ENCODE results near the gene CPEB4.

Gene CPEB4

DNA sequence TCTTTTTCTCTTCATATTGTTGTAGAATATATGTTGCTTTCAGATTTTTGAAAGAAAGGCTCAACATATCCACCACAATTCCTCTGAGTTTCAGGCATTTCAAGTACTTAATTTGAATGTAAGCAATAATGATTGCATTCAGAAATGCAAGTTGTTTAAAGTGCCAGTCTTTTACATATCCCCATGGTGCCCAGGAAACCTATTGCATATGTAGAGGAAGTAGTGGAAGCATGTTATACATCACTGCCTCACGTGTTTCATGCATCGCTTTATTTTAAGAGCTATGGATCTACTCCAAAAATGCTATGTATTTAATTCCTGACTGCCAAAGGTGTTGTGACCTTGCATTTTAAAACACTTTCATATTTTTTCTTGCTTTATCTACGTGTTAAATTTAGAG, 28.1 kb downstream of the CPEB4 start:
- DNase-seq, result no peak

DNA sequence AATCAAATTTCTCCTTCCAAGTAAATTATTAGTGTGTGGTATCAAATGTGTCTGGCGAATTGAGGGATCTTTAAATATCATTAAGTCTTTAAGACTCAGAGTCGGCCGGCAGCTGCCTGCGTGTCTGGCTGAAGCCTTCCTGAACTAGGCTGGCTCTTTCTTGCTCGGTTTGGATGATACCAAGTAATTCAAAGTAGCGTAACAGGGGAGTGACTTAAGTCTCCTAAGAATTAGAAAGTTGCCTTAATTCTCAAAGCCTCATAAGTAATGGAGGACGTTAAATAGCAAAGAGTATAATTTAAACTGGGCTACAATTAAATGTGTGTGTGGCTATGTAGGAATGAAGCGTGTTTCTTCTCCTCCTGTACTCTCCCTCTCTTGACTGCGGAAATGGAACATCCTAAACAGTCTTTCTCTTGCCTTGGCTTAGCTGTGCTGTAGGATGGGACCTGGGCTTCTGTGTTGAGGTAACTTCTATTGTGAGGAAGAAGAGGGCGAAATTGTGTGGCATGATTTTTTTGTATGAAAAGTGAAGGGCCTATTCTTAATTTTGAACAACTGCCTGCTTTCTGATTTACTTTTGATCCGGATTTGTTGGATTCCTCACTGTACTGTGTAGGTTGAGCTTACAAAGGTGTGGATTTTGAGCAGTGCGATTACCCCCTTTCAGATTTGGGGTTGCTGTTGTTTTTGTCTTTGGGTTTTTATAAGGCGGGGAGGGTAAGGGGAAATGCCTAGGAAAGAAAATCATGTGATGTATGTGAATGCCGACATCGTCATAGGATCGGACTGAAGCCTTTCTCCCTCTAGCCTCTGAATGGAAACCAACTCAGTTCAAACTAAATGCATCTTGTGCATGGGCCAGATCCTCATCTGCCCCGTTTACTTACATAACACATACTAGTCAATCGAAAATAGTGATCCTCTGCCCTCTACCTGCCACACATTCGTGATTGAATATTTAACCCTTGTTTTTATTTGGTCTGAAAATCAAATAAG, 29.9 kb downstream of the CPEB4 start:
- no peak for DNase-seq

DNA sequence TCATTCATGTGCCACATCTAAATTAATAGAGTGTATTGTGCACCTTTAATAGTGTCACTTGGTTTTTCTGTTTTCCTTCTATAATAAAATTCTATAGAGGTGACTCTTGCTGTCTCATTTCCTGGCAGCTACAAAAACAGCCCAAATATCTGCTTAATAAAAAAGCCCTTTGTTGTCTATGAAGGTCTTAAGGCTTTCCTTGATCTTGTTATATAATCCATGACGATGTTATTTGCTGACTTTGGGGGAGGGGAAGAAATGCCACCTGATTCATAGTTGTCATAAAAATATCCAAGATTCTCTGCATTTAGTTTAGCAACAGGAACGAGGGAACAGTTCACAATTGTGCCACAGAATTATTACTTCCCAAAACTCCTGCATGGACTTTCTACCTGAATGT, 31.3 kb downstream of the CPEB4 start:
- DNase-seq, result no peak

DNA sequence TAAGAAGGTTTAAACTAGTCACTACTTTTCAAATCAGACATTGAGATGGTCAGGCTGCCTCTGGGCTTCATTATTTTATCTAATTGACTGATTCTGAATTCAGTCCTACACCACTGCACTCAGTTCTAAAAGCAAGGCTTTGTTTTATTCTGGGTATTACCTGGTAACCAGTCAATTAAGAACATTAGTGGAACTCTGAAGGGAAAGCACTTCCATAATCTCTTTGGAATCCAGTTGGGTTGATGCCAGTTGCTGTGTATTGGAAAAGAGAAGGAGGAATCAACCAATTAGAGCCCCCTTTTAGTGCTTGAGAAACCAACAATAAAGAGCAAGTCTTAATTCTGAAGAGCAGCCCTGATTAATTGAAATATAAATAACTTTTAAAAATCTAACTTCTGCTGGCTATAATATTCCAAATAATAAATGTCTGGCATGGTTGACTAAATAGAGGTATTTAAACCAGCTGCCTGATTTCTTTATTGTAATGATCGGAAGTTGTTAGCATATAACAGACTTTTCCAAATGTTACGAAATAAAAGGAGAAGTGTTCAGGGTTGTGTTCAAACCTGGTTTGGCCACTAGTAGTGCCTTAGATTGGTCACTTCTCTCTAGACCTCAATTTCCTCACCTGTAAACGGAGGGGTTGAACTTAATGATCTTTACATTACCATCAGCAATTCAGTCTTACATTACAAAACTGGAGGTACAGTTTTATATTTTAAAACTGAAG, 32.0 kb downstream of the CPEB4 start:
- no peak for DNase-seq

DNA sequence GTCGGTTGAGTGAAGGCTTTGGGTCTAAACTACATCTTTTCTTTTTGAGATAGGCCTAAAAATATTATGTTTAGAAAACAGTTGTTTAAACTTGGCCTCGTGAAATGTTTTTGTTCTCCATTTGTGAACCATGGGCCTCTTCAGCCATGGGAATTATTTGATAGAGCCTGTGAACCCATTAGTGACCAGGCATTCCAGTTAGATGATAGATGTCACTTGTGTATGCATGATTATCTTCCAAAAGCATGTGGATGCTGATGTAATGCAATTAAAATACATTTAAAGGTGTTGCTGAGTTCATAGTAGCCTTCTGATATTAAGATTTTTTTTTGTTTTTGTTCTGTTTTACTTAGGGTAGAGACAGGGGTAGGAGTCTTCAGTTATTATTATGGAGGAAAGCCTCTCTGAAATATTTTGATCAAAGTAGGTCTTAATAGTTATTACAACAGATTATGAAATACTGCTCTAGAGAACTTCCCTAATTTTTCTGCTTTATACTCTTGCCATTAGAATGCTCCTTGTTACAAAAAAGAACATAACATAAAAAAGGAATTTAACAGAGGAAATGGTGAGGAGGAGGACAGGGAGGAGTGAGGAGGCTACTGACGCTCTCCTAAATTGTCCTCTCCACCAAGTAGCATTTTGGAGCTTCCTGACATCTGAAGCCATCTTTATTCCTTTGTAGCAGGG, 32.9 kb downstream of the CPEB4 start:
- no peak for DNase-seq

DNA sequence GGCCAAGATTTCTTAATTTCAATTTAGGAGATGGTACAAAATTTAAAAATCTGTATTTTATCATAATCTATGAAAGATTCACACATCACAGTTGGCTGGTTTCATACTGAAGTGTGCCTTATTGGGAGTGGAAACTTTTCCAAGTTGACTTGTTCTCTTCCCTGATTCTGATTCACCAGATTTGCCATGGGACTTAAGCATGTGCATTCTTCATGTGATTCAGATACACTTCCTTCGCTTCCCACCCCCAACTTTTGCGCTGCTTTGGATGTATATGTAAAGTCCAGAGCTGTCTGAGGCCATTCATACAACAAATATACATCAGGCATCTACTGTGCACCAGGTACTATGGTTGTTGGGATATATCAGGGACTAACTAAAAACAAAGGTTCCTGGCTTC, 34.4 kb downstream of the CPEB4 start:
- DNase-seq, result no peak

DNA sequence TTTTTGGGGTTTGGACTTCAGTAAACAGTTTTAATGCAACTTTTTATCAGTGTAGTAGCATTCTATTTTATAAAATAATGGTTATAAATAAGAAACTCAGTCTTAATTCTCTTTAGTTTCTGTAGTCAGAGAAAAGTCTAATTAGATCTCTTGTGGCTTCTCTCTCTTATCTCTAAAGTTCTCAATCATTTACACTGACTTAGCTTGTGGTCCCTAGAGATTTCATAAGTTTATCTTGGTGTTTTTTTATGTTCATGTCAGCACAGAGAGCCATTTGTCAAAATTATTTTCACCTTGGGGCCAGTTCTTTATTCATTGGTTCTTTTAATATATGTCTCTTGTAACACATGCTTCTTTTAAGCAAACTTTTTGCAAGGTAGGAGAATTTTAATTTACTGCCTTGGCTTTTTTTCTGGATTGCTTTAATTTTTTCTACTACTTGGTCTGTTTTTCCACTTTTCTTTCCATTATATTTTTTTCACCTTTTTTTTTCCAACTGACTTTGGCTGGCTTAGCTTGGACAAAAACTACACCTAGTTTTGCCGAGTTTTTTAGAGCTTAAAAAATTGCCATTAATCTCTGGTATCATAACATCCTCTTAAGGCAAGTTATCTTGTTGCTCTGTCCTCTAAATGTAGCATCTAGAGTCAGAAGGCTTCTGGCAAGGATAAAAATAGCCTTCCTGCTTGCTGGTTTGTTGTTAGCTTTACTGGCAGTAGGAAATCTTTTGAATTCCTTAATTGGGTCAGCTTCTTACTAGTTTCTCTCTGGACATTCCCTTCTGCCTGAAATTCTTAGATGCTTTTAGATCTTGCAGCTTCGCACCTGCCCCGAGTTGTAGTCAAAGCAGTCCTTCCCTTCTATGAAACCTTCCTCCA, 35.3 kb downstream of the CPEB4 start:
- DNase-seq, result no peak

DNA sequence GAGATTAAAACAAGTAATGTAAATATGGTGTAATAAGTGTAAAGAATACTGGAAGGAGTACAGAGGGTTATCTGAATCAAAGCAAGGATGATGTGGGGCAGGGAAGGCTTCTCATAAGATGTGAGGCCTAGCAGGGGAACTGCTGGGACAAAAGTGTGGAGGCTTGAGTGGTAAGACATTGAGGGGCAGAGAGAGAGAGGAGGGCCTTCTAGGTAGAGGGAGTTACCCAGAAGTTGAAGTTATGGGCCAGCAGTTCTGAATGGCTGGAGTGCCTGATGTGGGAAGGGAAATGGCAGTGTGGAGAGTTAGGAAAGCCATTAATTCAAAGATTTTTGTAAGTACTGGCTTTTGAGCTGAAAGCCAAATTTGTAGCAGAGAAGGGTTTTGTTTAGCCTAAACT, 36.8 kb downstream of the CPEB4 start:
- DNase-seq, result no peak

DNA sequence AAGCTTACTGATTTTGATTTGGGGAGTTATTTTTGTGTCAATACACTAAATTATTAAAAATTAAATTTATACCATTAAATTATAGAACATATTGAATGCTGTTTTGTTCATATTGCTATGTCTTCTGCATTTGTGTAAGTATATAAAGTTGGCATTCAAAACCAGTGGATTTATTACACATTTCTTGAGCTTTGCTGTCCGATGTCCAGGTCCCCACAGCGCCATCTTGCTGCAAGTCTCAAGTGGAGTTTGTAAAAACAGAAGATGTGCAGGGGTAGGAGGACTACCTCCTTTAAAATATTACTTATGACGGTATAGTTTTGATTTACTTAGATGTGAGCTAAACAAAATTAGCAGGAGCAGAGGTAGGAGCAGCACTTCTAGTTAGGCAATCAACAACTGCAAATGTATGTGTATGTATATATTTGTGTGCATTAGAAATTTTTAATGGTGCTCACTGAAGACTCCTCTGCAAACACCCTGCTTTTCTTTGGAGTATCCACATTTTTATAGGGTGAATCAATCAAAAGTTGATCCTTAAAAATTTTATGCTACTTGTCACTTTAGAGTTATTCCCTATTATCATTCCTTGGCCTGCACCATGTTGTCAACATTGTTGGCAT, 37.4 kb downstream of the CPEB4 start:
- no peak for DNase-seq

DNA sequence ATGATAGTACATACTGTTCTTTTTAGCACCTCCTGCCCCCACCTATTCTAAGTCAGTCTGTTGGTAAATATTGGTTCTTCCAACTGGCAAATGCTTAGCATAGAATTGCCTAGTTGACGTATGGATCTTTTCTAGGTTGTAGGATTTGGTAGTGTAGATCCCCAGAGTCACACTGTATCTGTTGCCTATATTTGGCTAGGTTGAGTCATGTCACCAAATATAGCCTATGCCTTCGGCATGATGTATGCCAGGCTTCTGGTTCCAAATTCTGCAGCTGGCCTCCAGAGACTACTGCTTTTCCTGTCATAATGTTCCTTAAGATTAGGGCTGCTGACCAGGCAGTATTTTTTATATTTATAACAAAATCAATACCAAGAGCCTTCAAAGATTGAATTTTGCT, 38.2 kb downstream of the CPEB4 start:
- no peak for DNase-seq

DNA sequence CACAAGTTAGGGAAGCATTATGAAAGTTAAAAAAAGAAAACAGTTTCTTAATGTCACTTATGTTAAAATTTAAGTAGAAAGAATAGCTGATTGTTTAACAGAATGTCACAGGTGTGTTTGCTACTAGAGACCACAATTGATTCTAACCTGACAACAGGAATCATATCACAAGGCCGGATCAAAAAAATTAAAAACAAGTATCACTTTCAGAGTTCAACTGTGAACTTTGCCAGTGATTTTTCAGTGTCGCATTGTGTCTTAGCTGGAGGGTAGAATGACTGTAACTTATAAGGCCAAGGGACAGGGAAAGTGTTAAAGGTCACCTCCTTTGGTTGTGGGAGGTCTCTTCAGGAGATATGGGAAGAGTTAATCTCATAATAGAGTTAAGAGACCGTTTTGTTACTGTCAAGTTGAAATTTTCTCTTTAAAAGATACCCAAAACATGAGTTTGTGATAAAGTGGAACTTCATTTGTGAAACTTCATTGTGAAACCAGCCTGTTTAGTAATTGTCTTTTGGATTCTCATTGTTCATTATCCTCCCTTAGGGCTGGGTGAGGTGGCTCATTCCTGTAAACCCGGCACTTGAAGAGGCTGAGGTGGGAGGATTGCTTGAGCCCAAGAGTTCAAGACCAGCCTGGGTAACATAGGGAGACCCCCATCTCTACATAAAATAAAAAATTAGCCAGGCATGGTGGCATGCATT, 40.9 kb downstream of the CPEB4 start:
- no peak for DNase-seq

DNA sequence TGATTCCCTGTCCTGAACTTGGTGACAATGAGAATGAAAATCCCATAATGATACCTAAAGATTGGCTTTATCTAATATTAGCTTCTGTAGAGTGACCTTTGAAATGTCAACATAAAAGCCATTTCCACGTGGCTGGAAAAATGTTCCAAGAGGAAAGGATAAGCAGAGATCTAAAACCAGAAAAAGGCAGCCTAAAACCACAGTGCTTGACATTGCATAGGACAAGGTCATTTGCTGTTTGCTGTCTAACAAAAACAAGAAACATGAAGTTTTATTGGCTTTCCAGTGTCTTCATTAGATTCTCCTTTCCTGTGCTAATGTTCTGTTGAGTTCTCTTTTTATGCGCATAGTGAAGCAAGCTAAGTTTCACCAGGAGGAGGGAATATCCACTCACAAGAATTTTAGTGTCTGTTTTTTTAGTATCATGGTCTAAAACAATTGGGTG, 44.6 kb downstream of the CPEB4 start:
- no peak for DNase-seq

DNA sequence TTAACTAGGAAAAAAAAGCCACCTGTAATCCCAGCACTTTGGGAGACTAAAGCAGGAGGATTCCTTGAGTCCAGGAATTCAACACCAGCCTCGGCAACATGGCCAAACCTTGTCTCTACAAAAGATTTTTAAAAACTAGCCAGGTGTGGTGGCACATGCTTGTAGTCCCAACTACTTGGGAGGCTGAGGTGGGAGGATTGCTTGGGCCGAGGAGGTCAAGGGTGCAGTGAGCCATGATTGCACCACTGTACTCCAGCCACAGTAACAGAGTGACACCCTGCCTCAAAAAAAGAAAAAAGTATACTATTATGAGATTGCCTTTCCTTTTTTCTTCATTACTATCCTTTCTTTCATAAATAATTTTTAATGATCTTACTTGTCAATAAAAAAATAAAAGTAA, 45.8 kb downstream of the CPEB4 start:
- no peak for DNase-seq

DNA sequence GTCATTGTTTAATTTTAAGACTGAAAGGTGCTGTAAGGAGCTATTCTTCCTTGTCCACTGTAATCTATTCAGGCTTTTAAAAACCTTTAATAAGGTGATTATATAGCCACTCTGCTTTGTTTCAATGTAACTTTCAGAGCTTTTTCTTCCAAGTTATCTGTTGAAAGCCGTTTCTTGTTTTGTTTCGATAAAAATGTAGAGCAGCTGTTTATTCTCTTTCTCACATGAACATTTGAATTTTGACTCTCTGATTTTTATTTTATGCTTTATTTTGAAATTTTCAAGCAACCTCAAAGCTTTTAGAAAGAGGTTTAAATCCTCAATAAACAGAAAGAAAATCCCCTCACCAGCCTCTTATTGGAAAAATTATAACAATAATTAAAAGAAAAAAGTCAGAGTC, 47.2 kb downstream of the CPEB4 start:
- DNase-seq, result no peak

DNA sequence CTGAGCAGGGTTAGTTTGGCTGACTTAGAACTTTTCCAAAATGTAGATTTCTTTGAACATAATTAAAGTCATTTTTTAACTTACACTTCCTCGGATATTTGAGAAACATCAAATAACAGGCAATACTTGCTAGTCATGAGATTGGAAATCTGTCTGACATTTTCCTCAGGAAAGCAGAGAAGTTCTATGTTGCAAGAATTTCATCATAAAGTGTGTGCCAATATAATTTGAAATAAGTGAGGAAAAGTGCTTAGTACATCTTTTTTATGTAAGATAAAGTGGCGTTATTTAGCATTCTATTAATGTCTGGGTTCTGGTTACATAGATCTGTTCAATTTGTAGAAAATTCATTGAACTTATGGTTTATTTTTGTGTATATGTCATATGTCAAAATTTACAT, 52.1 kb downstream of the CPEB4 start:
- DNase-seq, result no peak

DNA sequence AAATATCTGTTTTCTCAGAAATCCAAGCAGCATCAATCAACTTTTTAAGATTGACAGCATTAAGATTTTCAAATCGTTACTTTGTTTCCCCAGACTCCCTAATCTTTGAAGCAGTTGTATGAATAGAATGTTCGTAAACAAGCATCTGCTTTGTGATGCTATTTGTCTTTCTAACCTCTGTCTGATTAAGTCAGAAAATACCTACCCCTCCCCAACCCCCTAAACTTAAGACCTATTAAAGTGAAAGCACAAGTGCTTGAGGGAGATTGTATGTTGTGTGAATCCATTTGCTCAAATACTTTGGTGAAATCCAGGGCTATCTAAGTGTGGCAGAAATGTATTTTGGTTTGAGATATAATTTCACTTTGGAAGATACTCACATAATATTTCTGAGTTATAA, 53.0 kb downstream of the CPEB4 start:
- no peak for DNase-seq

DNA sequence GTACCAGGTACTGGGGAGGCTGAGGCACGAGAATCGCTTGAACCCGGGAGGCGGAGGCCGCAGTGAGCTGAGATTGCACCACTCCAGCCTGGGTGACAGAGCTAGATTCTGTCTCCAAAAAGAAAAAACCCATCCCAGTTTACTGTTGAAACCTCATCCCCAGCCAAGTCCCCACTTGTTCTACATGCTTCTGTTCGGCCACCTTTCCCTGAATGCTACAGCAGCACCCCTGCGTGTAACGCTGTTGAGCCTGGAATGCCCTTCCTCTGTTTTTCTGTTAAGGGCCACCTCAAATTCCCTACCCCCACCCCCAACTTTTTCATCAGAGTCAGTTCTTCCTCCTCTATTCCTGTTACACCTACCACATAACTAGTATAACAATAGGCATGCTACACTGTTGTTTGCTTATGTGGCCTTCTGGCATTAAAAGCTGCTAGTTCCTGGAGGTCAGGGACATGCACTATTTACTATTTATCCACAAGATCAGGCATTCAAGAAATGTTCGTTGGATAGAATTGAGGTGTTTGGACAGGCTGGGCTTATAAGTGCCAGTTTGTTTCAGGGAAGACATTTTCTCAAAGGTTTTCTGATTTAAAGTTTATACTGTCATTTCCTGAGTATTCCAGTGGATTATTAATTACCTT, 53.7 kb downstream of the CPEB4 start:
- DNase-seq, result no peak

DNA sequence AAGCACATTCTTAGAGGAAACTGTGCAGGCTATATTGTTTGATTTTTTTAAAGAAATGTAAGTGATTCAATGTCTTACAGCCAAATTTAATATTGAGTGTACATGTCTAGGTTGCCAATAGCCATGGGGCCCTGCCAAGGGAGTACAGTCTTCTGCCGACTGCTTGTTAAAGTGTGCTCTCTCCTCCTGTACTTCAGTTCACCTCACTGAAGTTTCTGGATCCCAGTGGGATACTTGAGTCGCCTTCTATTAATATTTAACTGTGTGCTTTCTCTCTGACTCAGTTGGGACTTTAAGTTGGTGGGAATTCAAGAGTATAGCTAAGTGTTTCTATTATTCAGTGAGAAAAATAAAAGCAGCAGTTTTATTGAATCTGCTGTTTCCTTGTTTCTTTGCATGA, 56.4 kb downstream of the CPEB4 start:
- DNase-seq, result no peak

DNA sequence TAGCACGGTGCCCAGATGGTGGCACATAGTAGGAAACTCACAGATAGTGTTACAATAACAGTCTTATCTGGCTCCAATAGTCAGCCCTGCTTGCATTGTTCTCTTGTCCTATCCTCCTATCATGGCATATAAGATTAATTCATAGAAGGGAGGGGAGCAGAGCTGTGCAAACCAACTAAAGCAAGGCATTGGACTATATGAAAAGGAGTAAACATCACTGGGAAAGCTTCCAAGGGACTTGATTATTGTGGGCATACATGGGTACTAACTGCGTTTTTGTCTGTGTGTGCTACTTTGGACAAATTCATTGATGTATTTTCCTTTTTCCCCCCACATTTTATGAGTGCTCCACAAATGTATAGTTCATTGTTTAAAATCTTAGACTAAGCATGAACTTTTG, 57.0 kb downstream of the CPEB4 start:
- no peak for DNase-seq

DNA sequence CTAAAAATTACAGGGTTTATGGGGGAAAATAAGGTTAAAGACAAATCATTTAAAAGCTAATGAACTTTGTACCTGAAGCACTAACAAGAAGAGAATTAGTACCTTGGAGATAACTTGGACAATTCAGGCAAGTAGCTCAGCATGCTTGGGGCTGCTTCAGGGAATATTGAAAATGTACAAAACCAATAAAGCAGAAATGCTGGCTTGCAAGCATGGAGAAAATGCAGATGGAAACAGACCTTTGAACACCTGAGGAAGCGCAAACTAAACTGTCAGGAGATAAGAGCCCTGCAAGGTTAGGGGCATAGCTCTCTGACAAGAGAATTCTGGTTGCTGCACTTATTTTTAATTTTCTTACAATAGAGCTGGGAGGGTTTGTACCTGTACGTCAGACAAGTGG, 58.2 kb downstream of the CPEB4 start:
- no peak for DNase-seq

DNA sequence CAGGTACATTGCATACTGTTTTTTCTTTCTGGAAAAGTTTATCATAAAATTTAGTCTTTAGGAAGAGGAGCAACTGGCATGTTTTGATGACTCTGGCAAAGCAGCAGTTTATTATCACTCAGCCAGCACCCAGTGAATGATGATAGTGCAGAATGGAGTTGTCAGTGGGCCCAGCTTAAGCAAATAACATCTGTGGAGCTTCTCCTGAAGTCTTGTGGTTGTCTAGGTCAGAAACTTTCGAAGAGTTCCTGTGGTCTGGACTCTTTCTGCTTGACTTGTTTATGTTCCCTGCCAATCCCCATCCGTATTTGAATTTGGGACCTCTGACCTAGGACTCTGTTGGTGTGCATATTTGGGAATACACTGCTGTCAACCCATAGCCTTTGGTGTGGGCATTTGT, 62.7 kb downstream of the CPEB4 start:
- DNase-seq, result no peak
